Stimulated activated naive CD8-positive, alpha-beta T cell treated with anti-CD3 and anti-CD28 coated beads, Interleukin-15, Interleukin-2, amounts not matched to agents 100 ng/mL and 50 ng/mL, for 24 hours (primary cell): ENCODE measurements around the gene CTSA.
"Not testable (repeated sequence)": the region's sequence is repeated elsewhere in the genome, so short reads cannot be mapped to it uniquely, and the experiment has no call there.

Experiments used
- H3K27ac Mint-ChIP-seq: one replicate; pipeline ENCODE4 v1.8.0; 2021; ENCODE audit warnings: mild to moderate bottlenecking, mixed read lengths
- H3K27me3 Mint-ChIP-seq: one replicate; pipeline ENCODE4 v1.8.0; 2021; ENCODE audit warnings: mixed read lengths
- H3K36me3 Mint-ChIP-seq: one replicate; pipeline ENCODE4 v1.8.0; 2021; ENCODE audit warnings: low read depth, mixed read lengths
- H3K4me1 Mint-ChIP-seq: one replicate; pipeline ENCODE4 v1.8.0; 2021; ENCODE audit warnings: low read depth, mixed read lengths
- H3K4me3 Mint-ChIP-seq: one replicate; pipeline ENCODE4 v1.8.0; 2021; ENCODE audit warnings: mild to moderate bottlenecking, mixed read lengths
- H3K9me3 Mint-ChIP-seq: one replicate; pipeline ENCODE4 v1.8.0; 2021; ENCODE audit warnings: mixed read lengths

Gene CTSA

DNA sequence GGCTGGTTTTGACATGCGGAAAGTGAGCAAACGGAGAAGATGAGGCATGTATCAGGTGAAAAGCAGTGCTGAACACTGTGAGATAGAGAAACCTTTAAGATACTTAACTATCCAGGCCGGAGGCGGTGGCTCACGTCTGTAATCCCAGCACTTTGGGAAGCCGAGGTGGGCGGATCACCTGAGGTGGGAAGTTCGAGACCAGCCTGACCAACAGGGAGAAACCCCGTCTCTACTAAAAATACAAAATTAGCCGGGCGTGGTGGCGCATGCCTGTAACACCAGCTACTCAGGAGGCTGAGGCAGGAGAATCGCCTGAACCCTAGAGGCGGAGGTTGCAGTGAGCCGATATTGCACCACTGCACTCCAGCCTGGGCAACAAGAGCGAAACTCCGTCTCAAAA is 40.5 kb downstream of the CTSA start:
- H3K4me3 Mint-ChIP-seq, H3K27me3 Mint-ChIP-seq, H3K36me3 Mint-ChIP-seq, H3K27ac Mint-ChIP-seq, H3K9me3 Mint-ChIP-seq: not testable (repeated sequence)
- H3K4me1 Mint-ChIP-seq, result peaks cover 17% of the 10 kb centered on the region

DNA sequence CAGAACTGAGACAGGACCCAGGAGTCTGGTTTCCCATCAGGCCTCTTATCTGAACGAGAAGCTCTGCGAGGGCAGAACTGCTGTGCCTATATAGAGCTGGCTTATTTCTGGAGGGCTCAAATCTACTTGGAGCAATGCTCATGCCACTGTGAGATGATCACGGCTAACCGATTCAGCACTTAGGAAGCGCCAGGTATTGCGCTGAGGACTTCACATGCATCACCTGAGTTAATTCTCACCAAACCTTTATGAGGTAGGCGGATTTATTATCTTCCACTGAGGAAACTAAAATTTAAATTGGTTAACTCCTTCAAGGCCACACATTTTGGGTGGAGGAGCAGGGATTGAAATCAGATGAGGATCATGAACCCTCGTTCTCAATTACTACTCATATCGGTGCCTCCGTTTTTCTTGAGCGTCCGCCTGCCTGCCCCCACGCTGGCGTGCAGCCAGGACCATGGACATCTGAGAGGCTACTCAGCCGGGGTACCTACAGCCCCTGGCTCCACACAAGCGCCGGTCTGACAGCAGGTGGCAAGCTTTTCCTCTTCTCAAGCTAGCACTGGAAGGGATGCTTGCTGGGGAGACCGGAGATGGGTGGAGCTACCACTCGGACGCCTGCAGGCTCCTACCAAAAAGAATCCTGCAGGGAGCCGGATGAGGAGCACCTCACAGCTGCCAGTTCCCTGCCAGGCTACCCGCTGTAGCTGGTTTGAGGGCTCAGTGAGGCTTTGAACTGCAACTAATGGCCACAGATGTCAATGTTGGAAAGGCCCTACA is 42.3 kb downstream of the CTSA start:
- peak overlapping the region; percentile 98 for H3K4me3 Mint-ChIP-seq
- H3K27me3 Mint-ChIP-seq, result no peaks in the 10 kb centered on the region
- no peaks in the 10 kb centered on the region for H3K9me3 Mint-ChIP-seq
- H3K4me1 Mint-ChIP-seq, result peaks cover 32% of the 10 kb centered on the region
- peaks cover 14% of the 10 kb centered on the region for H3K36me3 Mint-ChIP-seq
- H3K27ac Mint-ChIP-seq, result peak overlapping the region; percentile 99

DNA sequence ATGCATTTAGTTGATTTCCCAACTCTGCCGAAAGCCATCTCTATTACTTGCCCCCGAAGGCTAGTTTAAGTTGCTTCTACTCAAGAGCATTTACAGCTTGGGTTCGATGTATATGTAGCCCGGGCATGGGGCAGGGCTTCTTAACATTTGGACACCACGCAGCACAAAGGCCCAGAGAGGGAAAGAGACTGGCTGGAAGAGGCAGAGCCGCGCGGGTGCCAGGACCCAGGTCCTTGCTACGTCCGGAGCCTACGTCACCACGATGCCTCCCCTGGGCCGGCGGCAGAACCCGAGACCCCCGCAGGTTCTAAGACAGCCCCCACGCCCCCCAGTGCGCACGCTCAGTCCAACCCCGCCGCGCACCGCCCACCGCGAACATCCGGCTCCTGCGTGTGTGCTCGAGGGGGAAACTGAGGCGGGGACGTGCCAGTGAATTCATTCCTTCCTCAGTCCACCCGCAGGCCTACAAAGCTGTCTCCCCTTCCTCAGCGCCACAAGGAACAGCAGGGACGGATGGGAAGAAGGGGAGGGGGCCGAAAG is 43.0 kb downstream of the CTSA start:
- peak overlapping the region; percentile 99 for H3K27ac Mint-ChIP-seq

DNA sequence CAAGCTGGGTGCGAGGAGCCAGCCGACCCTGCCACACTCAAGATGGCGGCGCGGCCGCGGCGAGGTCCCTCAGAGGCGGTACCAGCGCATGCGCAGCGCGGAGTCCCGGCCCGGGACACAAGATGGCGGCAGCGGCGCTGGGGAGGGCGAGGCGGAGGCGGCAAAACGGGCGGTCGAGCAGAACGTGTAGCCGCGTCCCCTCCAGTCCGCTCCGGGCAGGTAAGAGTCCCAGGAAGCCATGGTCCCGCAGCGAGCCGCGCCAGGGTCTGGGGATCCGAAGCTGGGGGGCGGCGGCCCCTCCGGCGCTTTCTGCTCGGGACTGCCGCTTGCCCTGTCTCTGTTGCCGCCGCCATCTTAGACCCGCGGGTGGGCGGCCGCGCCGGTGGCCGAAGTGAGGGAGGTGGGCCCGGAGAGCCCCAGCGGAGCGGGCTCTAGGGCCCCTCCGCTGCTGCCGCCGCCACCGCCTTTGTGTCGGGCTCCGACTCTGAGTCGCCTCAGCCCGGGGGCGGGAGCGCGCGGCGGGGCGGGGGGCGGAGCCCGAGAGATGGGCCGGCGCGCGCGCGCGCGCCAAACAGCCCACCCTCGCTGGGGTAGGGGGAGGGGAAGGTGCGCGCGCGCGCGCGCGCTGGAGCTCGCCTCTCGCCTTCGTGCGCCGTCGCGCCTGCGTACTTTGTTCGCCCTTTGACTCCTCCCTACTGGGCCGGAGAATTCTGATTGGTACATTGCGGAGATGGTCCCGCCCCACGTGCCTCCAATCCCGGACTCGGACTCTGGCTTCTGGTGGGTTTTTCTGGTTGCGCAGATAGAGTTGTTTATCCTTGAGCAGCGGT is 43.7 kb downstream of the CTSA start, which contains the start of gene PCIF1:
TSS of gene PCIF1 (plus strand) at position 98 of the 830 bp plus-strand sequence. CDS start 4,317 bp downstream, outside the sequence.
- Mint-ChIP-seq H3K36me3 (peaks cover 21% of the 10 kb centered on the region), H3K9me3 (no peaks in the 10 kb centered on the region), H3K27me3 (no peaks in the 10 kb centered on the region), H3K4me3 (peak within 1 kb of the TSS; percentile 98), H3K27ac (peak within 1 kb of the TSS; percentile 99), H3K4me1 (peaks cover 34% of the 10 kb centered on the region)

More for the DNA sequence above, 43.0 kb downstream of the CTSA start:
- Mint-ChIP-seq H3K4me1 (peaks cover 34% of the 10 kb centered on the region), H3K27me3 (no peaks in the 10 kb centered on the region), H3K4me3 (peak overlapping the region; percentile 98), H3K36me3 (peaks cover 15% of the 10 kb centered on the region), H3K9me3 (no peaks in the 10 kb centered on the region)

DNA sequence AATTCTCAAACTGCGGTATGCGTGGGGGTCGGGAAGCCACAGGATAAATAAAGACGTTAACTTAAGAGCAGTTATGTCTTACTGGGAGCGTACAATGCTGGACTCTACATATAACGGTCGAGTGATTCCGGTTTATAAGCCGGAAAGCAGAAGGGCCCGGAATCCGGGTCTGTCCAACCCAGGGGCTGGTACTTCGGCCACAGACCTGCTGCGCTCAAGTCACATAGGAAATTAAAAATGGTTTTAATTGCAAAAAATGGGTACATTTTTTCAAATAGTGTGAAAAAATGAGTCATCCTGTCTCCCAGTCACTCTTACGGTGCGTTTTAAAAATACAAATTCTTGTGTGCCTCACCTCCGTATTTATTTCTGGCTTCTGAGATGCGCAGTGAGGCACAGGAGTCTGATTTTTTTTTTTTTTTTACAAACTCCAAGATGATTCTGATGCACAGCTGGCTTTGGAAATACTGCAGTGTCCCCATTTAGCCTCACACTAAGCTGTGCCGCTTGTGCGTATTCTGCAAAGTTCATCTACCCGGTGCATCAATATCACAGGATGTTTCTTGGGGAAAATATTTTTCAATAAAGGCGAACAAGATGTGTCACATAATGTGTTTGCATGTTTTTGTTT is 44.4 kb downstream of the CTSA start:
- Mint-ChIP-seq H3K27ac (peak overlapping the region; percentile 90), H3K27me3 (no peaks in the 10 kb centered on the region), H3K4me1 (peaks cover 34% of the 10 kb centered on the region), H3K36me3 (peaks cover 23% of the 10 kb centered on the region), H3K4me3 (peak overlapping the region; percentile 98), H3K9me3 (no peaks in the 10 kb centered on the region)

DNA sequence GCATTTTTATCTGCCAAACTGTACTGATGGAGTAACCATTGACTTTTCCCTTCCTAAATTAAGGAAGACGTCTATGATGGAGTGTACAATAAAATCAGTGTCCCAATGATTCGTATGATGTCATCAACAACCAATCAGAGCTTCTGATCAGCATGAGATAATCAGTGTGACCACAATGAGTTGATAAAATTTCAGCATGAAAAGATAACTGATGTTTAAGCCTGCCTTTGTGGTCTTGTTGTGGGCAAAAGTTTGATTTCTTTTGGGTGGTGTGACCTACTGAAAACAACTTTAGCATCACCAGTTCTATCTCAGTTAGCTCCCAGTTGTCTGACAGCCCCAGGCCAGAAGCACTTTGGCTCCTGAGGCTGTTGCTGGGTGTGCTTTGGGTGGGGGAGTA is 46.6 kb downstream of the CTSA start:
- Mint-ChIP-seq H3K27me3 (no peaks in the 10 kb centered on the region), H3K4me3 (peak overlapping the region; percentile 9), H3K4me1 (peaks cover 34% of the 10 kb centered on the region), H3K27ac (peak overlapping the region; percentile 64), H3K9me3 (no peaks in the 10 kb centered on the region), H3K36me3 (peaks cover 25% of the 10 kb centered on the region)

DNA sequence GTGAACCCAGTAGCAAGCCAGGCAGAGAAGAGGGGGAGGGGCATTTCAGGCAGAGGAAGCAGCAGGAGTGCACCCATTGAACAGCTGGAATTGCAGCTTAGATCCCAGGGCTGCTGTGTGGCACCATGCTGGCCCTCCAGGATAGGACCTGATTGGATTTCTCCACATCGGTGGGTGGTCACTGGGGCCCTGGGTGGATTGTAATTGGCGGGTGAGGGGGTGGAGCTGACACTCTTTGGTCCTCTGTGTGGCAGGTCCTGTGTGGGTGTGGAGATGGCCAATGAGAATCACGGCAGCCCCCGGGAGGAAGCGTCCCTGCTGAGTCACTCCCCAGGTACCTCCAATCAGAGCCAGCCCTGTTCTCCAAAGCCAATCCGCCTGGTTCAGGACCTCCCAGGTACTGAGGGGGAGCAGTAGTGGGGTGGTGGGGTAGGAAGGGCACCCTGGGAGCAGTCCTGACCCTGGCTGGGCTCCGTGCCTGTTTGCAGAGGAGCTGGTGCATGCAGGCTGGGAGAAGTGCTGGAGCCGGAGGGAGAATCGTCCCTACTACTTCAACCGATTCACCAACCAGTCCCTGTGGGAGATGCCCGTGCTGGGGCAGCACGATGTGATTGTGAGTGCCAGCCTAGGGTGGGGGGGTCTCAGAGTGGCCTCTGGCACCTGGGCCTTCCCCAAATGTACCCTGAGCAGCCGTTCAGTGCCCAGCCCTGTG is 47.7 kb downstream of the CTSA start:
- peaks cover 32% of the 10 kb centered on the region for H3K36me3 Mint-ChIP-seq
- peak overlapping the region; percentile 50 for H3K27ac Mint-ChIP-seq

DNA sequence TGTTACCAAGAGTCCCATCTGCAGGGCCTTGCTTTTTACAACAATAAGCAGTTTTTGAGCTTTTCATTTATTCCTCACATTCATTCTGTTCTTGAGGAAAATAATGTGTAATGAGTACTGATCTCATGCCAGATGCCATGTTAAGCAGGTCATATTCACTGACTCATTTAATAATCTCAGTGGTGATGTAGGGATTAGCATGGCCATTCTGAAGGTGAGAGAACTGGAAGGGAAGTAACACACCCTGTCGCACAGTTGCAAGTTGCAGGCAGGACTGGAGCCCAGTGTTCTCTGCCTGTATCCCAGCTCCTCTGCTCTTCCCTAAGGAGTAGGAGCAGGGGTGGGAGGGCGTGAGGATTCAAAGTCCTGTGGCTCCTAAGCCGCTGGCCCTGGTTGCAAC is 48.9 kb downstream of the CTSA start:
- Mint-ChIP-seq H3K27ac (no peak overlapping the region), H3K4me1 (peaks cover 42% of the 10 kb centered on the region), H3K4me3 (no peak overlapping the region), H3K36me3 (peaks cover 44% of the 10 kb centered on the region), H3K27me3 (no peaks in the 10 kb centered on the region), H3K9me3 (no peaks in the 10 kb centered on the region)

More for the DNA sequence above, 47.7 kb downstream of the CTSA start:
- Mint-ChIP-seq H3K9me3 (no peaks in the 10 kb centered on the region), H3K27me3 (no peaks in the 10 kb centered on the region), H3K4me3 (no peak overlapping the region), H3K4me1 (peaks cover 31% of the 10 kb centered on the region)

DNA sequence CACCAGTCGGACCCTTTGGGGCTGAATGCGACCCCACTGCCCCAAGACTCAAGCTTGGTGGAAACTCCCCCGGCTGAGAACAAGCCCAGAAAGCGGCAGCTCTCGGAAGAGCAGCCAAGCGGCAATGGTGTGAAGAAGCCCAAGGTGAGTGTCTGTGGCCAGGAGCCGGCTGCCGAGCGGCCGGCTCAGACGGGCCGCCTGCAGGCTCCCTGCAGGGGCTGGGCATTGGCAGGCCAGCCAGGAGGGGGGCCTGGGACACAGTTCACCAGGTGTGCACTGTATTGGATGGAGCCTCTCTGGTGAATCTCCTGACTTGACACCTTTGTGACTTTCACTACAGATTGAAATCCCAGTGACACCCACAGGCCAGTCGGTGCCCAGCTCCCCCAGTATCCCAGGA is 49.3 kb downstream of the CTSA start:
- no peak overlapping the region for H3K4me3 Mint-ChIP-seq
- peaks cover 39% of the 10 kb centered on the region for H3K4me1 Mint-ChIP-seq
- H3K36me3 Mint-ChIP-seq, result peaks cover 45% of the 10 kb centered on the region
- no peaks in the 10 kb centered on the region for H3K9me3 Mint-ChIP-seq
- no peaks in the 10 kb centered on the region for H3K27me3 Mint-ChIP-seq
- no peak overlapping the region for H3K27ac Mint-ChIP-seq

DNA sequence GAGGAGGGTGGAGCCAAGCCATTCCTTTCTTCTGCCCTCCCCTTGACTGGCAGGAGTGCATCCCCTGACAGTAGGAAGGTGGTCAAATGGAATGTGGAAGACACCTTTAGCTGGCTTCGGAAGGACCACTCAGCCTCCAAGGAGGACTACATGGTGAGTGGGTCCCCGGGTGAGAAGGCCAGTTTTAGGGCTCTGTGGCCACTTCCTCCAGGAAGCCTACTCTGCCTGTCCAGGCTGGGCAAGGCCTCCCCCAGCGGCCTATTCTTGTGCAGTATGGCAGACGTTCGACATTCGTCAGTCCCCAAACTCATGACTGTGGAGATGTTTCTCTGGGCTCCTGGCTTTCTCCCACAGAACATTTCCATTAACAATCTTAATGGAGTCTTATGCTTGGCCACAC is 52.5 kb downstream of the CTSA start:
- Mint-ChIP-seq H3K4me1 (peaks cover 28% of the 10 kb centered on the region), H3K27ac (peak overlapping the region; percentile 9), H3K36me3 (peaks cover 37% of the 10 kb centered on the region), H3K9me3 (no peaks in the 10 kb centered on the region), H3K4me3 (no peak overlapping the region), H3K27me3 (no peaks in the 10 kb centered on the region)

DNA sequence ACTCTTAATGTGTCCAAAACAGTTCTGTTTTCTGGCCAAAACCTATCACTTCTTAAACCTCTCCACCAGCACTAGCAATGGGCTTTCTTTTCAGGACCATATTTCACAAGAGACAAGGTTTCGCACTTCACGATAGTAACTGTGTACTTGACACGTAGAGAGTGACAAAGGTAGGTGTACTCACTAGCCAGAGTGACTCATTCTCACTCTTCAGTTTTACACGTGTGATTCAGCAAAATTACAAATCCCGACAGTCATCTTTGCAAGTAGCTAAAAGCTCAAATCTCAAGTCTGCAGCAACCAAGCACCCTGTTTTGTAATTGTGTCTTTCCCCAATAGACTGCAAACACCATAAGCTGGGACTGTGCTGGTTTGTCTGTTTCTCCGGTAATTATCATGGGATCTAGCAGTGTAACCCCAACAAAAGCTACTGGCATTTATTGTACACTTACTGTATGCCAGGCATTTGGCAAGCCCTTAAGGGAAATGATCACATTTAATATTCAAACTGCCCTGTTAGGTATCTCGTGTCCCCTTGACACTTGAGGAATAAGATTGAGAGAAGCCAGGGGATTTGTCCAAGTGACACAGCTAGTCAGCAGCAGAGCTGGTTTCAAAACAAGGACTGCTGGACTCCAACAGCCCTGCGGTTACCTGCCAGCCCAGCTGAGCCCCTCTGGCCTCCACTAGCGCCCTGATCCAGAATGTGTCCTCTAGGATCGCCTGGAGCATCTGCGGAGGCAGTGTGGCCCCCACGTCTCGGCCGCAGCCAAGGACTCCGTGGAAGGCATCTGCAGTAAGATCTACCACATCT is 53.2 kb downstream of the CTSA start:
- H3K9me3 Mint-ChIP-seq, result no peaks in the 10 kb centered on the region
- H3K27ac Mint-ChIP-seq, result peak overlapping the region; percentile 31
- no peaks in the 10 kb centered on the region for H3K27me3 Mint-ChIP-seq
- no peak overlapping the region for H3K4me3 Mint-ChIP-seq
- H3K4me1 Mint-ChIP-seq, result peaks cover 27% of the 10 kb centered on the region
- peaks cover 42% of the 10 kb centered on the region for H3K36me3 Mint-ChIP-seq

DNA sequence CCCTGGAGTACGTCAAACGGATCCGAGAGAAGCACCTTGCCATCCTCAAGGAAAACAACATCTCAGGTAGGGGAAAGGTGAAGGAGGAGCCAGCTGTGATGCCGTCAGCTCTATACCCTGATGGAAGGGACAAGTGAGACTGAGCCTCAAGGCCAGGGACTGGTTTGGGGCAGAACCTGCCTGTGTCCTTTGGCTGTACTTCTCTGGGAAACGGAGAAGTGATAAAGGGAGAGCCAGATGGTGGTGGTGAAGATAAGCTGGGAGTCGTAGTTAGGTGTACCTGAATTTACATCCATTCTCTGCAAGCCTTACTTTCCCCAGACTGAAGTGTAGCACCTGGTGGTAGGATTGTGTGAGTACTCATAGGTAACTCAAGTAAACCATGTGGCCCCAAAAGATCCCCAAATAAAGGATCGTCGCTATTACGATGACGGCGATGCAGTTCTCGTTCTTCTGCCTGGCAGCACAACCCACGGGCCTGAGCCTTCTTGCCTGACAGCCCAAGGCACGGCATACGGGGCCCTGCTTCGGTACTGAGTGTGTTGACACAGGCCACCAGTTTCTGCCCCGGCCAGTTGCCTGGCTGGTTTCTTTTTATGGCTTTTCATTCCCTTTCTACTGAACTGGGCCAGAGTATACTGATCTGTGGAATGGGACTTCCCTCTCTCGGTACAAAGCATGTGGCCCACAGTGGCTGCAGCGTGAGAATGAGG is 54.0 kb downstream of the CTSA start:
- H3K36me3 Mint-ChIP-seq, result peaks cover 38% of the 10 kb centered on the region
- H3K9me3 Mint-ChIP-seq, result no peaks in the 10 kb centered on the region
- peak overlapping the region; percentile 31 for H3K27ac Mint-ChIP-seq
- H3K27me3 Mint-ChIP-seq, result no peaks in the 10 kb centered on the region
- H3K4me3 Mint-ChIP-seq, result no peak overlapping the region
- H3K4me1 Mint-ChIP-seq, result peaks cover 27% of the 10 kb centered on the region

DNA sequence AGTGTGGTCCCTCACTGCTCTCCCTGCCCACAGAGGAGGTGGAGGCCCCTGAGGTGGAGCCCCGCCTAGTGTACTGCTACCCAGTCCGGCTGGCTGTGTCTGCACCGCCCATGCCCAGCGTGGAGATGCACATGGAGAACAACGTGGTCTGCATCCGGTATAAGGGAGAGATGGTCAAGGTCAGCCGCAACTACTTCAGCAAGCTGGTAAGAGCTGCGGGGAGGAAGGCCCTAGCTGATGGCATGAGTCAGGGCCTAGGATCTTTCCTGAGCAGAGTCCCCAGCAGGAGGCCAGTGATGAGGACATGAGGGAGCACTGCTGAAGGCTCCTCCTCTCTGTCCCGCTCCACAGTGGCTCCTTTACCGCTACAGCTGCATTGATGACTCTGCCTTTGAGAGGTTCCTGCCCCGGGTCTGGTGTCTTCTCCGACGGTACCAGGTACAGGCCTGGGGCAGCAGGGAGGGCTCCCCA is 54.6 kb downstream of the CTSA start:
- no peaks in the 10 kb centered on the region for H3K27me3 Mint-ChIP-seq
- no peak overlapping the region for H3K4me3 Mint-ChIP-seq
- H3K9me3 Mint-ChIP-seq, result no peaks in the 10 kb centered on the region
- peak overlapping the region; percentile 11 for H3K27ac Mint-ChIP-seq
- H3K36me3 Mint-ChIP-seq, result peaks cover 41% of the 10 kb centered on the region
- peaks cover 27% of the 10 kb centered on the region for H3K4me1 Mint-ChIP-seq
